Measurements from ENCODE around the gene ZNF717.
"Not testable (repeated sequence)": the region's sequence is repeated elsewhere in the genome, so short reads cannot be mapped to it uniquely, and the experiment has no call there.

ZNF717 gene

GRCh38 chr3:75785081-75785755, at the start of gene ZNF717:
Gene ZNF717 (minus strand): TSS chr3:75785549. CDS start chr3:75783362, 2,187 bp downstream.
- DNase-seq (ENCODE audit: low spot score), result peak; percentile 88

- DNase-seq (ENCODE audit: low spot score), result not testable (repeated sequence)
Observed at GRCh38 chr3:75831076-75831475, 45.7 kb upstream of the ZNF717 start.

- DNase-seq (ENCODE audit: low spot score), result peak; percentile 3
Observed at GRCh38 chr3:75818019-75818418, 32.7 kb upstream of the ZNF717 start.

- peak; percentile 21 for DNase-seq (ENCODE audit: low spot score)
Observed at GRCh38 chr3:75816287-75817180, 31.2 kb upstream of the ZNF717 start.

GRCh38 chr3:75814797-75815196, 29.4 kb upstream of the ZNF717 start:
- DNase-seq (ENCODE audit: low spot score), result no peak

- DNase-seq (ENCODE audit: low spot score), result no peak
Observed at GRCh38 chr3:75782506-75782905, 2.8 kb downstream of the ZNF717 start.

- DNase-seq (ENCODE audit: low spot score), result no peak
Observed at GRCh38 chr3:75781079-75781745, 4.1 kb downstream of the ZNF717 start.

- not testable (repeated sequence) for DNase-seq (ENCODE audit: low spot score)
Observed at GRCh38 chr3:75777742-75778141, 7.6 kb downstream of the ZNF717 start.

- DNase-seq (ENCODE audit: low spot score), result not testable (repeated sequence)
Observed at GRCh38 chr3:75771631-75772030, 13.7 kb downstream of the ZNF717 start.

GRCh38 chr3:75768303-75769017, 16.9 kb downstream of the ZNF717 start:
- DNase-seq (ENCODE audit: low spot score), result no peak

GRCh38 chr3:75737831-75738493, 47.4 kb downstream of the ZNF717 start:
- DNase-seq (ENCODE audit: low spot score), result peak; percentile 8

- no peak for DNase-seq (ENCODE audit: low spot score)
Observed at GRCh38 chr3:75727985-75728384, 57.4 kb downstream of the ZNF717 start.

GRCh38 chr3:75692061-75692460, 93.3 kb downstream of the ZNF717 start:
- no peak for DNase-seq (ENCODE audit: low spot score)

GRCh38 chr3:75687323-75687722, 98.0 kb downstream of the ZNF717 start:
- DNase-seq (ENCODE audit: low spot score), result no peak

Data from kidney tubule cell (primary cell).